ENCODE measurements around the gene RPL26.

RPL26 gene

DNA sequence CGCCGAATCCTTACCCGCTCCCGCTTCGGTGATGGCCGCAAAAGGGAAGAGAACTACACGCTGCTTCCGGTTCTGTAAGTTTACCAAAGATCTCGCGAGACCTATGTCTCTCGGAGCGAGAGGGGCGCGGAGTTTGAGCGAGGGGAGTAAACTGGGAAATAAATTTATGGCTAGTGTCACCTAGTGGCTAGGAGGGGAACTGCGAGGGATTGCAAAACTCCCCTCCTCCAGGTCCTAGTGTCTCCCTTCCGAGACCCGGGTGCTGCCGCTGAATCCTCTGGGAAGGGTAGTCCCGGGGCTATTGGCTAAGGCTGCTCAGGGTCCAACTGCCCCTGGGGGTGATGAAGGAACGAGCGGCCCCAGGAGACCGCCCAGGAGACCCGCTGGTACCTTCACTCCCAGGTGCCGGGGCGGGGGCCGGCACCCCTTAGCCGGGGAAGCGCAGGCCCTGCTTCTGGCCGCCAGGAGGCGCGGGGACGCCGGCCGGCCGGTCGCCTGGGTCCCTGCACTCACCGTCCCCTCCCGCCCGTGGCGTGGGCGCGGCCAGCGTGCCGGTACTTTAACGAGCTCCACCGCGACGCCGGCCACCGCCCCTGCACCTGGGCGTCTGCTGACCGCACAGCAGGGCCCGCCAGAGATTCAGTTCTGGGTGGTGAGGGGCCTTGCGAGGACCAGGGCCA is at the start of gene RPL26:
RPL26 (minus strand) TSS at position 51 of the 680 bp plus-strand sequence. CDS start 883 bp downstream, outside the sequence.
- DNase-seq (ENCODE audit: low read depth), result peak; percentile 87

DNA sequence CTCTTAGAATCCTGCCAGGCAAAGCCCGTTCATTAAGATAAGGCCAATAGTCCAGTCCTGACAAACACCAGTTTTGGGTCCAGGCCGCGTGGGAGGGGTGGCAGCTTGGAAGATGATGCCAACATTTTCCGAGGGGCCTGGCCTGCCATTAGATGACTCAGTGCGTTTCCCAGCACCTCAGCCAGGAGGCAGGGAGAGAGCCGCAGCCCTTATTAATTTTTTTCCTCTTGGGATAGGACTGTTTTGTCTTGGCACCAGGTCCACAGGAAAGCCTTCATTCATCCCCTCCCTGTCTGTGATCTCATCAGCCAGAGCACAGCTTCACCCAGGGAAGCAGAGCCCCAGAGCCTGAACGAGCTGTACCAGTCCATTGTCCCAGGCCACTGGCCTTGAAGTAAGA is 48.0 kb upstream of the RPL26 start:
- no peak for DNase-seq (ENCODE audit: low read depth)

DNA sequence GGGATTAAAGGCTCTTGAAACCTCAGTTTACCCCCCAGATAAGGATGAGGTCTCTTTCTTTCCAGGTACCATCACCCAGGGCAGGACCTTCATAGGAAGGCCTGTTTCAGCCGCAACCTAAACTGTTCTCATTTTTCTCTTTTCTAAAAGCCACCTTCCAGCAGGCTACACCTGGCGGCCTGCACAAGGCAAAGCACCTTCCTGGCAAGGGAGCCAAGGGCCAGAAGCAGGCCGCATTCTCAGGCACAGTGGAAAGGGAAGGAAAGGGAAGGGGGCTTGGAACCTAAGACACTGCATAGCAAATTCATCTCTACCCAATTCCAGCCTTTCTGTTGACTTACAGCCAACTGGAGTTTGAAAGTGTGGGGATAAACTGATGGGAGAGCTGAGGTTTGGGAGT is 43.8 kb upstream of the RPL26 start:
- no peak for DNase-seq (ENCODE audit: low read depth)

DNA sequence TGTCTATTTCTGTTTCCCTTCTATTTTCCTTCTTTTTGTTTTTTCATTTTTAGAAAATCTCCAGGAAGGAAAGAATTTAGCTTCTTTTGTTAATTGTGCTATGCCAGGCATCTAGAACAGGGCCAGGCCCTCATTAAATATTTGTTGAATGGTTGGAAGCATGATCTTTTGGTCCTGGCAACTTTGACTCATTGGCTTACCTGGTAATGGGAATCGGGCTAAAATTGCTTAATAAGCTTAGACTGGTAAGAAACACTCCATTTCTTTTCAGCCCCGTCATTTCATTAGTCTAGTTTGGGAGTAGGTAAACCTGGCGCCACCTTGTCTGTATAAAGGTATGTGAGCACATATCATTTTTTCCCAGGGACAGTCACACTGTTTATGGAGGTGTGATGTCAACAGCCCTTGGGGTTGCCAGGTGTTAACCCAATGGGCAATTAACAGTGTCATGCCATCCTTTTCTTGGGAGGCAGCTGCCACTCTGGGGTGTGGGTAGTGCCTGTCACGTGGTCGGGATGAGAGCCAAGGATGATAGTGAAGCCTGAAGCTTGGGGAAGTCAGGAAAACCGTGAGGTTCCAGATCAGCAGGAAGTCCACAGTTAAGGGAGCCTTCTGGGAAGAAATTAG is 43.2 kb upstream of the RPL26 start:
- DNase-seq (ENCODE audit: low read depth), result no peak

DNA sequence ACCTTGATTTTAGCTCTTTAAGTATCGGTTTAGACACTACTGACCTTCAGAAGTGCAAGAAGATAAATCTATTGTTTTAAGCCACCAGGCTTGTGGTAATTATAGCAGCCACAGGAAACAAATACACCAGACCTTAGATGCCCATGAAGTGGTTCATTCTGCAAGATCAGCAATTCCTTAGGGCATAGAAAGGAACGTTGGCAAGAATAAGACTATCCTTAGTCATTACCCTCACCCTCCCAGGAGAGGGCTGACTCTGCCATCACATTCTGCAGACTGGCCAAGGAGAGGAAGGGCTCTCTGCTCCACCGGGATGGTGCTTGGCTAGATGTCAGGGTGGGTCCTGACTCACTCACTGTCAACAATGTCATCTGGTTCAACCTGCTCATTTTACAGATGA is 38.6 kb upstream of the RPL26 start:
- no peak for DNase-seq (ENCODE audit: low read depth)

DNA sequence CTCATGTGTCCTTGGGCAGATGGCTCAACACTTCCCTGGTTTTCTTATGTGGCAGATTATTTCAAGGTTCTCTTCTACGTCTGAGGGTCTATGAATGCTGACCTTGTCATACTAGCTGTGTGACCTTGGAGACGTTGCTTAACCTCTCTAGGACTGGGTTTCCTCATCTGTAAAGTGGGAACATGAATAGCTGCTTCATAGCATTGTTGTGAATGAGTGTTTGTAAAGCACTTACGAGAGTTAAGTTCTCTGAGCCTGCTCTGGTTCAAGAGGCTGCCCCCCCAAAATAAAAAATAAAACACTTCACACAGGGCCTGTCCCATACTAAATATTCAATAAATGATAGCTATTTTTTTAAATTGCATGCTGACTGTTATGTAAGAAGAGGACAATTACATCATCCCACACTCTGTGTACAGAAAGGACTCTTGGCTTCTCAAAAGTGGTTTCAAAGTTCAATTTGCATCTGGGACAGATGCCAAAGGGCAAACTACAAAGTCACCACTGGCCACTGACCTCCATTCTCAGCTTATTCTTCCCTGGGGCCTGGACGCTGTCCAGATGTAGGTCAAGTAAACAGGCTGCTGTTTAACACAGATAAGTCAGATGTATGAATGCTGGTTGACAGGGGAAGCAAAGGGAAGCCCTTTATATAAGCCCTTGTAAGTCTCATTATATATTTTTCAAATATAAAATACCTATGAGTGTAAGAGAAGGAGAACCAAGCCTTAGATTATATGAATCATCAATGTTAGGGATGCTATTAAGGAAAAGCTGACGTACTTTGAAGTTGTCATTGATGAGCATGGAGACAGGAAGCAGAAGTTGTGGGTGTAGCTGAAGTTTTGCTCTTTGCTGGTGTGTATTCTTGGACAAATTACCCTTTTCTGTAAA is 37.3 kb upstream of the RPL26 start:
- DNase-seq (ENCODE audit: low read depth), result no peak

DNA sequence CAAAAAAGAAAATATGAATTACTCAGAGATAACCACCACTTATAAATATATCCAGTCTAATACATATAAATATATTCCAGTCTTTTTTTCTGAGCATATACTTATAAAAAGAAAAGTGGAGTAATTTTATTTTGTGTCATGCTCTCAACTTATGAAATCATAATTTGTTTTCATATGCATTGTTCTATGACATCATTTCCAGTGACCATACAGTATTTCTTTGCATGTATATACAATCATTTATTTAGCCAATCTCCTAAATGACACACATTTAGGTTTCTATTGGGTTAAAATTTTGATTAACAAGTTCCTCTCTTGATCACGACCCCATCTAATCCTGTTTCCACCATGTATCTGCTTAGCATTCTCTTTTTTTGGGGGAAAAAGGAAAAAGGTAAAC is 36.3 kb upstream of the RPL26 start:
- DNase-seq (ENCODE audit: low read depth), result no peak

DNA sequence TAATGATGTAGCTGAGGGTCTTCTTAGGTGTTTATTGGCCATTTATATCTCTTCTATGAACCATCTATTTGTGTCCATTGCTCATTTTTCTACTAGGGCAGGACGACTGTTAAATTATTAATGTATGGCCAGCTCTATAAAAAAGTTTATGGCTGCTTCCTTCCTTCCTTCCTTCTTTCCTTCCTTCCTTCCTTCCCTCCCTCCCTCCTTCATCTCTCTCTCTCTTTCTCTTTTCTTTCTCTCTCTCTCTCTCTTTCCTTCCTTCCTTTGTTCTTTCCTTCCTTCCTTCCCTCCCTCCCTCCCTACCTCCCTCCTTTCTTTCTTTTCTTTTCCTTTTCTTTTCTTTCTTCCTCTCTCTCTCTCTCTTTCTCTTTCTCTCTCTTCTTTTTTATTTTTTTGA is 35.5 kb upstream of the RPL26 start:
- DNase-seq (ENCODE audit: low read depth), result no peak

DNA sequence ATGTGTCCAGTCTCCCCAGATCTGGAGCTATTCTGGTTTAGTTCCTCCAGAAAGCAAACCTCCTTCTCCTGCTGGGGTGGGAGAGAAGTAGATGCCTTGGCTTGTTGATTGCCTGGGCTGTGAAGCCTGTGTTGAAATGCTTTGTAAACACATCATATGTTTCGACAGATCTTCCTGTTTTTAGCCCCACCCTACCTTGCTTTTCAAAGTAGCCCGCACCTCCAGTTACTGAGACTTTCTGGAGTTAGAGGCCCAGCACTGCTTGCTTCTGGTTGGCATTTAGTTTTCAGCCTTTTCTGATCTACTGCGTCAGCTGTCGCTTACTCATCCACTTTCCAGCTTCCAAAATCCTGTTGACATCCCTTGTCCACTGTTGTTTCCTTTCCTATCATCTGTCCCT is 34.8 kb upstream of the RPL26 start:
- no peak for DNase-seq (ENCODE audit: low read depth)

DNA sequence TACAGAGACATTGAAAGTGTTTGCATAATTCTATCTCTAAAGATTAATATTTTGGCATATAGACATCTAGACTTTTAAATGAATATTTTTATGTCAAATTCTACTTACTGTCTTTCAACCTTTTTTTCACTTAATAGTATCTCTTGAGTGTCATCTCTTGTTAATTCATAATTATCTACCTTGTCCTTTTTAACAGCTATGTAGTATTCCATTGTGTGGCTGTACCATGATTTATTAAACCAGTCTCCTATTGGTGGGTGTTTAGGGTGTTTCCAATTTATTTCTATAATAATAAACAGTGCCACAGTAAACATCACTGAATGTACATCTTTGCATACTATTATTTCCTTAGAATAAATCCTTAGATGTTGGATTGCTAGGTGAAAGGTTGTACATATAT is 30.9 kb upstream of the RPL26 start:
- DNase-seq (ENCODE audit: low read depth), result no peak

DNA sequence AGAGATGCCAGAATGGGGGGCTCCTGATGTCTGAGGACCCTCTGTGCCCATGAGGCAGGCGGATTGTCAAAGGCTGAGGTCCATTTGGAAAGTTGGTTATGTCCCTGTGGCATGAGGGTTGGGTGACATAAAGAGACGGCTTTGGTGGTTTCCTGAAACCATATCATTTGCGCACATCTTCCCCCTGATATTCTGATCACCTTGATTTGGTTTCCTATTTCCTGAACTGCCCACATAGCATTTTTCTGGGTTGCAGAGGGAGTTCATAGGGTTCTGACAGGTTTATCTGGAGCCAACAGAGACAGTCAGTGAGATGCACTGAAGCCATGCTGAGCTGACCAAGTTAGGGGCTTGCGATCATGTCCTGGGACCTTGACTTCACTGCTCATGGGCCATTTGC is 30.3 kb upstream of the RPL26 start:
- no peak for DNase-seq (ENCODE audit: low read depth)

DNA sequence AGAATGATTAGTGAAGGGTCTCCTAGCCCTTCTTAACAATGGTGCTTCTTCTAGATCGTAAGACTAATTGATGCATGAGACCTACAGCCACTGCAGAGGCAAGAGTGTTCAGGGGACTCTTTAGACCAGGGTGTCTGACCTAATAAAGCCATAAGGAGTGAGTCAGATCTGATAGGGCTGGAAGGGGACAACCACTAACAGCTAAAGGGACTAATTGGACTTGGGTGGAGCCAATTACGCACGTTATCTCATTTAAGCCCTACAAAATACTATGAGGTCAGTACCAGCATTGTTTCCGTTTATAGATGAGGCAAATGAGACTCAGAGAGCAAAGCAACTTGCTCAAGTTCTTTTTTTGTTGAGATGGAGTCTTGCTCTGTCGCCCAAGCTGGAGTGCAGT is 29.1 kb upstream of the RPL26 start:
- DNase-seq (ENCODE audit: low read depth), result no peak

DNA sequence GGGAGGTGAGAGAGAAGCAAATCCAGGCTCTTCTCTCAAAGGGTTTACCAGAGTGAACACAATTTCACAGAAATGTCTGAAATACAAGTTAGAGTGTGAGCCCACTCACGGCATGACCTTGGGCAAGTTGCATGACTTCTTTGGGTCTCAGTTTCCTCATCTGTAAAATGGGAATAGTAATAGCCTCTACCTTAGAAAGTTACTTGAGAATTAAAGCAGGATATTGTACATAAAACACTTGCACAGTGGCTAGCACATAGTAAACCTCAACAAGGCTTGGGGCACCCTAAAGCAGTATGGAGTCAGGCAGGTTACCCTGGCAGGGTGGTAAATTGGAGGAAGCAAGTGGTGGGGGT is 27.9 kb upstream of the RPL26 start:
- DNase-seq (ENCODE audit: low read depth), result no peak

DNA sequence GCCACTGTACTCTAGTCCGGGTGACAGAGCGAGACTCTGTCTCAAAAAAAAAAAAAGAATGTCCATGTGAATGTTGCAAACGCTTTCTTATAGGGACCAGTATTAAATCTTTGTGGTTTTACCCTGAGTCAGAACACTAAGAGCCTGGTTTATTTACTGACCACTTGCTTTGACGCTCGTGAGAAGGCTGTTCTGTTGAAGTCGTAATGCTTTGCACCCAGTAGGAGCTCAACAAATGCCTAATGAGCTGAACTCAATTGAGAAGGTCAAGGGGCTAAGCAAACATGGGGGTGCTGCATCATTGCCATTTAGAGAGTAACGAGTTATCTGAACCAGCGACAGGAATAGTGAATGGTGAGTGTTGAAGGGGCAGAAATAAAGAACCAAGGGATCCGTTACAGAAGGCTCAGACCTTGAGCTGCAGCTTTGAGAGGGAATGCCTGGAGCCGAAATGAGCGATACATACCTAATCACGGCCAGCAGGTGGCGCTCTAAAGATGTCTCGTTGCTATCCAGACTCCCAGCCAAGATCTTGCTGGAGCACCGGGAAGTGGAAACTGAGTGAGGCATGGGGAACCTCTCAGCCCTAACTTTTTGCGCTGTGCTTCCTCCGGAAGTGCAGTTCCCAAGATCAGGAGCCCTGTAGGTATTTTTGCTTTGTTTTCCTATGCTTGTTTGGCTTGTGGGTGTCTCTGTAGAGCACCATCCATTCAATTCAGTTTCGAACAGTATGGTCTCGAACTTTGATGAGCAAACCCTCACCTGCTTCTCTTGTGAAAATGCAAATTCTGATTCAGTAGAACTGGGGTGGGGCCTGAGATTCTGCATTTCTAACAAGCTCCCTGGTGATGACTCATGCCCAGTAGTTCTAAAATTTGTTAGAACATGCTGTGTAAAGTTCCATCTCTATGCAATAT is 27.2 kb upstream of the RPL26 start:
- peak; percentile 76 for DNase-seq (ENCODE audit: low read depth)

DNA sequence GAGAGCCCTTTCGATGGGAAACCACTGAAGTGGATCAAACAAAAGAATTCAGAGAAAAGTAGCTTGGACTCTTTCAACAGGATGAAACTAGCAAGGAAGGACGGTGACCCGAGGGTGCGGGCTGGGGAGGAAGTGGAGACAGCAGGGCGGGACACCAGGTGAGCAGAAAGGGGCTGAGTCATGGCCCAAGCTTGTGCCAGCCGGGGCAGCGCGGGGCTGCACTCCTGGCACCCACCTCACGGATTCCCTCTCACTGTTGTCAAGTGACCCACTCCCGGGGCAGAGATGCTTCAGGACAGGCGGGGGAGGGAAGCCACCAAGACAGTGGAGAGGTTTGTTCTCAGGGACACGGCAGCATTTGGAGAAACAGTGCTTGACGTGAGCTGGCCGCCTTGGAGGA is 25.4 kb upstream of the RPL26 start:
- DNase-seq (ENCODE audit: low read depth), result no peak

DNA sequence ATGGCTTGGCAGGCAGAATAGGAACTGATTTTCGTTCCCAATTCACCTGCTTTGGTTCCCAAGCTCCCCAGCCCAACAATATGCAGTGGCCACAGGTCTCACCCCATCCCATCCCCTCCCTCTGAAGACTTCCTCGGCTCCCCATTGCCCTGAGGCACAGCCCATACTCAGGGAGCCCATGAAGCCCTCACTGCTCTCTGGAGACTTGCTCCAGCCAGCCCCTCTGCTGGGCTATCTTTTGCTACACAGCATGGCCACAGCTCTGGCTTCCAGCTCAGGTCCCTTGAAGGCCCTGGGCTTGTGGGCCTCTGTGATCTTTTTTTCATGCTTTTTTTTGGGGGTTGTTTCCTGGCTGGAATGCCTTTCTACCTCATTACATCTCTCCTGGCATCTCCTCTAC is 23.2 kb upstream of the RPL26 start:
- no peak for DNase-seq (ENCODE audit: low read depth)

DNA sequence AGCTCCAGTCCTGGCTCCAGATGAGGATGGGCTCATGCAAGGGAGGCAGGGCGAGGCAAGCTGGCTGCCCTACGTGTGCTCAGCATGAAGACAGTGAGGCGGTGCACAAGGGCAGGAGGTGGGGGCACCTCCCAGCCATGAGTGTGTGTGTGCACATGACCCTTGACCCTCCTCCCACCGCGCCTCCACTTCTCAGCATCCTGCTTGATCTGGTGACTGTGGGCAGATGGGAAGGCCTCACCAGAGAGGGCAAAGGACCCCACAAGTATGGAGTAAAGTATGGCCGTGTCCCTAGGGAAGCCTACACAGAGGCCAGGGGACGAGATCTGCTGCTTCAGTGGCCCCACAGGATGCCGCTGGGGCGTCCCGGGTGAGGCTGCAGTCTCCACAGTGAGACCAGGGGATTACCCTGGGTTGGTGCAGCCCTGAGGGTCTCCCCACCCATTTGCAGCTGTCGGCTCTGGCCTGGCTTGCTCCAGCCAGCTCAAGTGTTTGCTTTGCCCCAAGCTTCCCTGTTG is 22.6 kb upstream of the RPL26 start:
- DNase-seq (ENCODE audit: low read depth), result no peak

DNA sequence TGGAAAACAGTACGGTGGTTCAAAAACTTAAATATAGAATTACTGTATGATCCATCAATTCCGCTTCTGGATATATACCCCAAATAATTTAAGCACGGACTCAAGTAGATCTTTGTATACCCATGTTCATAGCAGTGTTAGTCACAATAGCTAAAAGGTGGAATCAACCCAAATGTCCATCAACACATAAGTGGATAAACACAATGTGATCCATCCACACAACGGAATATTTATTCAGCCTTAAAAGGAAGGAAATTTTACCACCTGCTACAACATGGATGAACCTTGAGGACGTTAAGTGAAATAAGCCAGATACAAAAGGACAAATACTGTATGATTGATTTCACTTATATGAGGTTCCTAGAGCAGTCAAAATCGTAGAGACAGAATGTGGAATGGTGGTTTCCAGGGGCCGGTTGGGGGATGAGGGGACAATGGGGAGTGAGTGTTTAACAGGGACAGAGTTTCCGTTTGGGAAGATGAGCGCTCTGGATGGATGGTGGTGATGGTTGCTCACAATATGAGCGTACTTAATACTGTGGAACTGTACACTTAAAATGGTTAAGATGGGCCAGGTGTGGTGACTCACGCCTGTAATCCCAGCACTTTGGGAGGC is 20.0 kb upstream of the RPL26 start:
- no peak for DNase-seq (ENCODE audit: low read depth)

DNA sequence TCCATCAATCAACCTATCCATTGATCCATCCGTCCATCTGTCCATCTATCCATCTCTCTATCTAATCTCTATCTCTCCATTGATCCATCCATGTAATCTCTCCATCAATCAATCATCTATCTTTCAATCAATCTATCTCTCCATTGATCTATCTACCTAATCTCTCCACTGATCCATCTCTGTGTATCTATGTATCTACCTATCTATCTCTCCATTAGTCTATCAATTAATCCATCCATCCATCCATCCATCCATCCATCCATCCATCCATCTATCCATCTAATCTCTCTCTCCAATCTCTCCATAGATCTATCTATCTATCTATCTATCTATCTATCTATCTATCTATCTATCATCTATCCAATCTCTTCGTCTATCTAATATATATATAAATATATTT is 18.1 kb upstream of the RPL26 start:
- DNase-seq (ENCODE audit: low read depth), result no peak

DNA sequence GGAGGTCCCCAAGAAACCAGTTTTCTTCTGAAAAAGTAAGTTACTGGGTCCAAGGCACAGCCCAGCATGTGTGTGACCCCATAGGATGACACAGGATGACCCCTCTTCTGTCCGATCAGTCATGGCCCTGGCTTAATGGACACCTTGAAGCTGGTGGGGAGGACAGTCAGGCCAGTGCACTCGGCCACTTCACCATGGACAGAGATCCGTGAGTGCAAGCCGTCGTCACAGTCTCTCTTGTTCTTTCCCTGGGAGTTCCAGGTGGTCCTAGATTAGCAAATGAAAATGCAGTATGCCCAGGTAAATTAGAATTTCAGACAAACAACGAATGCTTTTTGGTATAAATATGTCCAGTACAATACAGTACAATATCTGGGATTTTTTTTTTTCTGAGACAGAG is 16.0 kb upstream of the RPL26 start:
- DNase-seq (ENCODE audit: low read depth), result no peak

DNA sequence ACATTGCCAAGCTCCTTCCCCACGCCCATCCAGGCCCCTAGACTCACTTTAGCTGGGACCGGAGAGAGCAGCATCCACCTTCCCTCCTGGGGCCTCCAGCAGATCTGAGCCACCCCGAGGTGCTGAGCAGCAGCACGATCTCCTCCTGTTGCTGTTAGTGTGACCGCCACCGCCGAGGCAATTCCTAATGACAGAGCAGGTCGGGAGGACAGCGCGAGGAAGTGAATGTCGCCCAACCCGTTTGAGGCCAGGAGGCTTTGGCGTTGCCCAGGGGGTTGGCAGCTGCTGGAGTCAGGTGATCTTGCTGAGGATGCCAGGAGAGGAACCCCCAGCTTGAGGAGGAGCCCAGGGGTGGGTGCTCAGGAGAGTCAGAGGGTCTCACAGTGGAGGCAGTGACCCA is 14.6 kb upstream of the RPL26 start, which contains the start of gene RNF222:
RNF222 (minus strand) TSS at position 192 of the 400 bp plus-strand sequence. CDS start 4,366 bp downstream, outside the sequence.
- DNase-seq (ENCODE audit: low read depth), result no peak
